Panc1 (cell line): Measurements from ENCODE around the gene CREBL2. TPM values are rescaled to one million over a fixed set of nuclear protein-coding genes. Genes with fewer than 3 reads are reported as not detected.

ENCODE experiments used
- ATAC-seq: fragments of 200-7000 bp; cut with Tn5 transposase; 2 replicates; pipeline ENCODE4 v1.9.1; 2020; ENCODE audit warnings: mild to moderate bottlenecking, moderate library complexity
- BruUV-seq: library from RNA; stranded (reverse); fragments of 400-500 nt; replicated peaks from 2 replicates; lab custom pipeline; 2021; lab: Mats Ljungman, UMichigan
- CTCF ChIA-PET: fragments of 300-600 bp; sonication (Branson Sonifier 250); formaldehyde crosslinking; loops from one replicate; lab custom pipeline; 2022; ENCODE audit warnings: antibody characterized with exemption; lab: Charles Lee
- POLR2A ChIA-PET: fragments of 300-600 bp; sonication (Branson Sonifier 250); formaldehyde crosslinking; loops from one replicate; lab custom pipeline; 2022; ENCODE audit warnings: antibody characterized with exemption; lab: Charles Lee
- DNase-seq: peaks from one replicate; pipeline ENCODE4 v3.0.0-alpha.2; 2010; ENCODE audit warnings: low read depth, low spot score
- H3K27ac ChIP-seq: 2 replicates; pipeline ENCODE4 v1.5.1; 2011; ENCODE audit warnings: mild to moderate bottlenecking, low read length, inconsistent platforms
- H3K27me3 ChIP-seq: fragments of 200-500 bp; sonication (Bioruptor generic); 2 replicates; pipeline ENCODE4 v1.6.0; 2014; ENCODE audit warnings: low read length, inconsistent platforms; ENCODE audit not compliant: control insufficient read depth, insufficient read depth
- H3K36me3 ChIP-seq: fragments of 200-500 bp; sonication (Bioruptor generic); 2 replicates; pipeline ENCODE4 v1.5.1; 2014; ENCODE audit warnings: inconsistent platforms, mild to moderate bottlenecking, low read length, moderate library complexity; ENCODE audit not compliant: control insufficient read depth, insufficient read depth
- H3K4me1 ChIP-seq: 2 replicates; pipeline ENCODE4 v1.5.1; 2011; ENCODE audit warnings: inconsistent platforms, mild to moderate bottlenecking, low read length, moderate library complexity; ENCODE audit not compliant: control insufficient read depth, insufficient read depth
- H3K4me3 ChIP-seq, 2 experiments: 2 replicates each; pipeline ENCODE4 v1.5.1; 2011 to 2012; ENCODE audit warnings: low read depth in 2 of 2, low read length in 2 of 2, mild to moderate bottlenecking in 2 of 2, inconsistent platforms in 1 of 2, moderate library complexity in 1 of 2
- H3K9me3 ChIP-seq: fragments of 200-500 bp; sonication (Bioruptor generic); 2 replicates; pipeline ENCODE4 v1.5.1; 2014; ENCODE audit warnings: low read depth, mild to moderate bottlenecking, inconsistent platforms, low read length, moderate library complexity; ENCODE audit not compliant: control insufficient read depth, insufficient read depth
- POLR2AphosphoS5 ChIP-seq: IDR thresholded peaks from 2 replicates; pipeline ENCODE4 v1.6.1; 2012; ENCODE audit warnings: mild to moderate bottlenecking, low read depth, low read length, moderate library complexity
- SIN3A ChIP-seq: IDR thresholded peaks from 2 replicates; pipeline ENCODE4 v1.6.1; 2012; ENCODE audit warnings: low read depth, mild to moderate bottlenecking, low read length, moderate library complexity, borderline replicate concordance; ENCODE audit not compliant: insufficient read depth
- TCF7L2 ChIP-seq: IDR thresholded peaks from 2 replicates; pipeline ENCODE4 v1.6.1; 2011; ENCODE audit warnings: mild to moderate bottlenecking, low read depth, low read length, inconsistent platforms
- in situ Hi-C: cut with HindIII; loops from 2 replicates; pipeline ENCODE4 v1.10.0; 2016; ENCODE audit warnings: low sequenced_read_pairs, low pct_unique_long_range_greater_than_20kb
- intact Hi-C: fragments of 100-400 bp; cut with micrococcal nuclease; formaldehyde crosslinking; loops from one replicate; pipeline ENCODE4 v1.10.0; 2022; ENCODE audit not compliant: unreplicated experiment
- total RNA-seq: library from RNA; stranded (reverse); gene quantifications from one replicate; pipeline ENCODE4 v1.2.1, GENCODE V29; 2021; ENCODE audit not compliant: unreplicated experiment
- TF ChIP-seq, protein P1 (sequence below): fragments of 450-650 bp; IDR thresholded peaks from 2 replicates; pipeline ENCODE4 v1.5.1; 2017; ENCODE audit warnings: mild to moderate bottlenecking
- TF ChIP-seq, protein P2 (sequence below), 2 experiments: IDR thresholded peaks; 2 replicates each; pipeline ENCODE4 v1.6.1; 2011 to 2012; ENCODE audit warnings: low read depth in 2 of 2, control low read depth in 1 of 2, low read length in 1 of 2, mild to moderate bottlenecking in 1 of 2, moderate library complexity in 1 of 2; ENCODE audit not compliant: insufficient read depth in 1 of 2

CREBL2 gene
- total RNA-seq, 1 experiment from 2014 or later, result 13.6 TPM

DNA sequence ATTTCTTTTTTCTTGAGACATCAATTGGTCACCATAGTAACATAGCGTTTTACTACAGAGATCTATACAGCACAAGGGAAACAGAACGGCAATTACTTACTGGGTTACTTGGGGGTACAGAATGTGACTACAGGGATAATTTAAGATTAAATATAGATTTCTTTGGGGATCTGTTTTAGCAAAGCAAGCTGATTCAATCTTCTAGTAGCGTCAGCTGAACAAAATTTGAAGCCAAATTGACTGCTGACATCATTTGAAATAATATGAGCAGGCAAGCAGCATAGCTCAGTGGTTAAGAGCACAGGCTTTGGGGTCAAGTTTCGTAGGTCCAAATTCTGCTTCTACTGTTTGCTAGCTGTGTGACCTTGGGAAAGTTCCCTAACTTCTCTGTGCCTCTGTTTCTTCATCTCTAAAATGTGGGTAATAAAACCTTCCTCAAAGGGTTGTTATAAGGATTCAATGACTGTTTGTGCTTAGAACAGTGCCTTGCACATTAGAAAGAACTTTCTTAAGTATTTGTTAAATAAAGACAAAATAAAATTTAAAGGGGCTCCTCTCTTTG is 71.5 kb downstream of the CREBL2 start:
- ChIA-PET POLR2A (no interaction called here), CTCF (no interaction called here)
- DNase-seq (no peak), ATAC-seq (no peak)
- H3K36me3 ChIP-seq, result no peaks in the 10 kb centered on the region
- H3K4me1 ChIP-seq, result no peaks in the 10 kb centered on the region
- no peak overlapping the region for H3K4me3 ChIP-seq
- TF ChIP-seq SIN3A, result no peak
- TF ChIP-seq, protein P1, sequence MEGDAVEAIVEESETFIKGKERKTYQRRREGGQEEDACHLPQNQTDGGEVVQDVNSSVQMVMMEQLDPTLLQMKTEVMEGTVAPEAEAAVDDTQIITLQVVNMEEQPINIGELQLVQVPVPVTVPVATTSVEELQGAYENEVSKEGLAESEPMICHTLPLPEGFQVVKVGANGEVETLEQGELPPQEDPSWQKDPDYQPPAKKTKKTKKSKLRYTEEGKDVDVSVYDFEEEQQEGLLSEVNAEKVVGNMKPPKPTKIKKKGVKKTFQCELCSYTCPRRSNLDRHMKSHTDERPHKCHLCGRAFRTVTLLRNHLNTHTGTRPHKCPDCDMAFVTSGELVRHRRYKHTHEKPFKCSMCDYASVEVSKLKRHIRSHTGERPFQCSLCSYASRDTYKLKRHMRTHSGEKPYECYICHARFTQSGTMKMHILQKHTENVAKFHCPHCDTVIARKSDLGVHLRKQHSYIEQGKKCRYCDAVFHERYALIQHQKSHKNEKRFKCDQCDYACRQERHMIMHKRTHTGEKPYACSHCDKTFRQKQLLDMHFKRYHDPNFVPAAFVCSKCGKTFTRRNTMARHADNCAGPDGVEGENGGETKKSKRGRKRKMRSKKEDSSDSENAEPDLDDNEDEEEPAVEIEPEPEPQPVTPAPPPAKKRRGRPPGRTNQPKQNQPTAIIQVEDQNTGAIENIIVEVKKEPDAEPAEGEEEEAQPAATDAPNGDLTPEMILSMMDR, result no peak
- no peak for TF ChIP-seq TCF7L2
- TF ChIP-seq POLR2AphosphoS5, result no peak
- TF ChIP-seq, protein P2, sequence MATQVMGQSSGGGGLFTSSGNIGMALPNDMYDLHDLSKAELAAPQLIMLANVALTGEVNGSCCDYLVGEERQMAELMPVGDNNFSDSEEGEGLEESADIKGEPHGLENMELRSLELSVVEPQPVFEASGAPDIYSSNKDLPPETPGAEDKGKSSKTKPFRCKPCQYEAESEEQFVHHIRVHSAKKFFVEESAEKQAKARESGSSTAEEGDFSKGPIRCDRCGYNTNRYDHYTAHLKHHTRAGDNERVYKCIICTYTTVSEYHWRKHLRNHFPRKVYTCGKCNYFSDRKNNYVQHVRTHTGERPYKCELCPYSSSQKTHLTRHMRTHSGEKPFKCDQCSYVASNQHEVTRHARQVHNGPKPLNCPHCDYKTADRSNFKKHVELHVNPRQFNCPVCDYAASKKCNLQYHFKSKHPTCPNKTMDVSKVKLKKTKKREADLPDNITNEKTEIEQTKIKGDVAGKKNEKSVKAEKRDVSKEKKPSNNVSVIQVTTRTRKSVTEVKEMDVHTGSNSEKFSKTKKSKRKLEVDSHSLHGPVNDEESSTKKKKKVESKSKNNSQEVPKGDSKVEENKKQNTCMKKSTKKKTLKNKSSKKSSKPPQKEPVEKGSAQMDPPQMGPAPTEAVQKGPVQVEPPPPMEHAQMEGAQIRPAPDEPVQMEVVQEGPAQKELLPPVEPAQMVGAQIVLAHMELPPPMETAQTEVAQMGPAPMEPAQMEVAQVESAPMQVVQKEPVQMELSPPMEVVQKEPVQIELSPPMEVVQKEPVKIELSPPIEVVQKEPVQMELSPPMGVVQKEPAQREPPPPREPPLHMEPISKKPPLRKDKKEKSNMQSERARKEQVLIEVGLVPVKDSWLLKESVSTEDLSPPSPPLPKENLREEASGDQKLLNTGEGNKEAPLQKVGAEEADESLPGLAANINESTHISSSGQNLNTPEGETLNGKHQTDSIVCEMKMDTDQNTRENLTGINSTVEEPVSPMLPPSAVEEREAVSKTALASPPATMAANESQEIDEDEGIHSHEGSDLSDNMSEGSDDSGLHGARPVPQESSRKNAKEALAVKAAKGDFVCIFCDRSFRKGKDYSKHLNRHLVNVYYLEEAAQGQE (IDR thresholded peaks at IDR 0.05; ENCODE audit: insufficient read depth in 1 of 2, low read depth in 2 of 2, low read length in 1 of 2), result no peak
- intact Hi-C loops (no loop called here), in situ Hi-C loops (no loop called here)
- no peaks in the 10 kb centered on the region for H3K9me3 ChIP-seq
- H3K27ac ChIP-seq, result no peak overlapping the region
- no TSS peak for BruUV-seq
- no peaks in the 10 kb centered on the region for H3K27me3 ChIP-seq

DNA sequence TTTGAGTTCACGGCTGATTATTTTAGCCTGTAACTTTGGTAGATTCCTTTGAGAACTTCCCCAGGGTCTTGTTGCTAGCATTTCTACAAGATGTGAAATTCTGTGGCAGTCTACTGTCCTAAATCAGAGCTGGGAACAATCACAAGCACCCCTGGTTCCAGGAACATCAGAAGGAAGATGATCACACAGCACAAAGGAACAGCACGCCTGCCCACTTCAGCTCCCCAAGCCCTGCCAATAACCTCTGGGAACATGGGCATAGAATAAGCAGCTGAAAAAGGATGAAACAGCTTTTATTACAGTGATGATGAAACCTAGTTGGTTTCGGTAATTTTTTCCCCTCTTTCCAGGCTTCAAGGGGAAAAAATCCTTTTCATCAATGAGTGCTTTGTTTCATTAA is 72.0 kb downstream of the CREBL2 start:
- no TSS peak for BruUV-seq
- intact Hi-C loops (no loop called here), in situ Hi-C loops (no loop called here)
- ChIA-PET CTCF (no interaction called here), POLR2A (no interaction called here)
- Histone ChIP-seq H3K9me3 (no peaks in the 10 kb centered on the region), H3K4me1 (no peaks in the 10 kb centered on the region), H3K27me3 (no peaks in the 10 kb centered on the region), H3K27ac (no peak overlapping the region), H3K4me3 (no peak overlapping the region), H3K36me3 (no peaks in the 10 kb centered on the region)
- no peak for DNase-seq
- ATAC-seq, result no peak
- TF ChIP-seq, protein P2 (IDR thresholded peaks at IDR 0.05; ENCODE audit: insufficient read depth in 1 of 2, low read depth in 2 of 2, low read length in 1 of 2), result no peak
- TF ChIP-seq POLR2AphosphoS5 (no peak), SIN3A (no peak), TCF7L2 (no peak)
- TF ChIP-seq, protein P1, result no peak
